Measurements from ENCODE around the gene RFX4.

DNA sequence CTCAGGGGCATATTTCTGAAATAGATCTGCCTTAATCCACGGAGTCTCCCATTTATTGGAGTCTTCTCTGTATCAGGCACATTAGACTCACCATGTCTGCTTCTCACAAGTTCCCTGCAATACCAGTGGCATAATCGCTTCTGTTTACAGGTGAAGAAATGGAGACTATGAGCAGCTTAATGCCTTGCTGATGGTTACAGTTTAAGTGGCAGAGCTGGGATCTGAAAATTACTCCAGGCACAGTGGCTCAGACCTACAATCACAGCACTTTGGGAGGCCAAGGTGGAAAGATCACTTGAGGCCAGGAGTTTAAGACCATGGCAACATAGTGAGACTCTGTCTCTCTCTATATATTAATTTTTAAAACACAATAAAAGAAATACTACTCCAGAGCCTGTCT lies 184.4 kb downstream of the RFX4 start:
- TF ChIP-seq GATA3 (IDR thresholded peaks at IDR 0.05; ENCODE audit: low read depth, low read length) (no peak), GATA2 (IDR thresholded peaks at IDR 0.05; ENCODE audit: low read depth, low read length) (no peak)
